Gastrocnemius medialis (tissue), 4 donors: ENCODE data around the gene HIVEP3.

ENCODE experiments used
- POLR2A ChIP-seq, 2 donors: fragments of 450-650 bp; IDR thresholded peaks; one replicate each; pipeline ENCODE4 v1.6.1; 2017; ENCODE audit warnings: antibody characterized with exemption in 2 of 2, mild to moderate bottlenecking in 2 of 2, moderate library complexity in 2 of 2
- TF ChIP-seq, protein P1 (sequence below), 5 experiments: fragments of 450-650 bp in 3 of 5; fragments of 200-600 bp in 2 of 5; sonication (generic) in 2 of 5; IDR thresholded peaks in 4 of 5; conservative IDR thresholded peaks in 1 of 5; 1 replicate in 4 of 5; 2 replicates in 1 of 5; pipeline ENCODE4 v1.5.1; 2016 to 2019; ENCODE audit warnings: antibody characterized with exemption in 5 of 5, mild to moderate bottlenecking in 3 of 5, moderate library complexity in 3 of 5

DNA sequence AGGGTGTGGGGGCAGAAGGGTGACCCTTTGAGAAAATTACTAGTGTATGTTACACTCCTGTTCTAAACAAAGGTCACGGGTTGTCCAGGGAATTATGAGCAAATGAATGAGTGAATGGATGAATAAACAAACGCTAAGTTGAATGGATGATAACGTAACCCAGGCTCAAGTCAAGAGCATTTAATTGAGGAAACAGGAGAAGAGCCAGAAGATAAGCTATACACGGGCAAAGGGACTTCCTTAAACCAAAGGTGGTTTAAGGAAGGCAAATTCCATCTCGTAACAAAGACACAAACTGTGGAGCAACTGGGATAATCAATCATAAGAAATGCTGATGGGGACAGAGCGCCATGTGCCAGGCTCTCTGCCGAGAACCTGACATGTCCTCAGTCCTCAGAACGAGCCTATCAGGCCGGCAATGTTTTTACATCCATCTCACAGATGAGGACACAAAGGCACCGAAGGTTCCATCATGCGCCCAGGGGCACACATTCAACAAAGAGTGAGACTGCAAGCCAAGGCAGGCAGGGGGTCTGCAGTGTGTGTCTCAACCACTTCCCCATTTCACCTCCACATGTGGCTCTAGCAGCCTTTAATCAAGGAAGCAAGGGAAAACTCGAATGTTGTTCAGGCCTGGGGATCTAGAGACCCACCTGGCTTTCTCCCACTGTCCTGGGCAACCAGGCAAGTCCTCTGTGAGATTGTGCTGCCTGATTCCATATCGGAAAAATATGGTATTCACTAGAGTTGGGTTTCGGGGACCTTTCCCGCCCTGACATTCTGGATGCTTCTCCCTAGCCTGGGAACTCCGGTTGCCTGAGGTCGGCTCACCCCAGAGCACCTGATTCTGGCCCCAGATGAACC, 307.4 kb downstream of the HIVEP3 start:
- TF ChIP-seq, protein P1, sequence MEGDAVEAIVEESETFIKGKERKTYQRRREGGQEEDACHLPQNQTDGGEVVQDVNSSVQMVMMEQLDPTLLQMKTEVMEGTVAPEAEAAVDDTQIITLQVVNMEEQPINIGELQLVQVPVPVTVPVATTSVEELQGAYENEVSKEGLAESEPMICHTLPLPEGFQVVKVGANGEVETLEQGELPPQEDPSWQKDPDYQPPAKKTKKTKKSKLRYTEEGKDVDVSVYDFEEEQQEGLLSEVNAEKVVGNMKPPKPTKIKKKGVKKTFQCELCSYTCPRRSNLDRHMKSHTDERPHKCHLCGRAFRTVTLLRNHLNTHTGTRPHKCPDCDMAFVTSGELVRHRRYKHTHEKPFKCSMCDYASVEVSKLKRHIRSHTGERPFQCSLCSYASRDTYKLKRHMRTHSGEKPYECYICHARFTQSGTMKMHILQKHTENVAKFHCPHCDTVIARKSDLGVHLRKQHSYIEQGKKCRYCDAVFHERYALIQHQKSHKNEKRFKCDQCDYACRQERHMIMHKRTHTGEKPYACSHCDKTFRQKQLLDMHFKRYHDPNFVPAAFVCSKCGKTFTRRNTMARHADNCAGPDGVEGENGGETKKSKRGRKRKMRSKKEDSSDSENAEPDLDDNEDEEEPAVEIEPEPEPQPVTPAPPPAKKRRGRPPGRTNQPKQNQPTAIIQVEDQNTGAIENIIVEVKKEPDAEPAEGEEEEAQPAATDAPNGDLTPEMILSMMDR (IDR thresholded peaks at IDR 0.05 in 4 of 5, conservative IDR thresholded peaks at IDR 0.05 in 1 of 5): no peak
- TF ChIP-seq POLR2A (IDR thresholded peaks at IDR 0.05): no peak
